Mesothelial cell of epicardium (in vitro differentiated cells): ENCODE measurements around the gene NEU4. TPM values are rescaled to one million over a fixed set of nuclear protein-coding genes. Genes with fewer than 3 reads are reported as not detected.

ENCODE experiments used
- DNase-seq, 2 experiments: peaks; one replicate each; pipeline ENCODE4 v3.0.0; 2021; ENCODE audit warnings: low spot score in 2 of 2; ENCODE audit not compliant: unreplicated experiment in 2 of 2
- H3K27ac Mint-ChIP-seq: 2 replicates; pipeline ENCODE4 v1.8.0; 2021; ENCODE audit warnings: mixed read lengths
- H3K27me3 Mint-ChIP-seq: 2 replicates; pipeline ENCODE4 v1.8.0; 2021; ENCODE audit warnings: low read depth, mixed read lengths
- H3K36me3 Mint-ChIP-seq: 2 replicates; pipeline ENCODE4 v1.8.0; 2021; ENCODE audit warnings: mixed read lengths
- H3K4me1 Mint-ChIP-seq: 2 replicates; pipeline ENCODE4 v1.8.0; 2021; ENCODE audit warnings: mixed read lengths
- H3K4me3 Mint-ChIP-seq: 2 replicates; pipeline ENCODE4 v1.8.0; 2021; ENCODE audit warnings: mild to moderate bottlenecking, moderate library complexity, mixed read lengths
- H3K9me3 Mint-ChIP-seq: 2 replicates; pipeline ENCODE4 v1.8.0; 2021; ENCODE audit warnings: mixed read lengths
- CTCF ChIP-seq: fragments of 200-600 bp; sonication (generic); IDR thresholded peaks from one replicate; pipeline ENCODE4 v1.5.0; 2021; ENCODE audit warnings: antibody characterized with exemption; ENCODE audit not compliant: unreplicated experiment
- total RNA-seq: library from RNA; stranded (reverse); gene quantifications from 3 replicates; pipeline ENCODE4 v1.2.1, GENCODE V29; 2021

The NEU4 gene
- total RNA-seq, 1 donor from 2014 or later, result 0.87 TPM

GRCh38 chr2:241769819-241770184, 39.2 kb upstream of the NEU4 start:
- no peak for TF ChIP-seq CTCF
- DNase-seq, result no peak
- Mint-ChIP-seq H3K27me3 (no peaks in the 10 kb centered on the region), H3K36me3 (no peaks in the 10 kb centered on the region), H3K9me3 (no peaks in the 10 kb centered on the region), H3K27ac (no peak overlapping the region), H3K4me3 (no peak overlapping the region), H3K4me1 (peaks cover 21% of the 10 kb centered on the region)

DNA sequence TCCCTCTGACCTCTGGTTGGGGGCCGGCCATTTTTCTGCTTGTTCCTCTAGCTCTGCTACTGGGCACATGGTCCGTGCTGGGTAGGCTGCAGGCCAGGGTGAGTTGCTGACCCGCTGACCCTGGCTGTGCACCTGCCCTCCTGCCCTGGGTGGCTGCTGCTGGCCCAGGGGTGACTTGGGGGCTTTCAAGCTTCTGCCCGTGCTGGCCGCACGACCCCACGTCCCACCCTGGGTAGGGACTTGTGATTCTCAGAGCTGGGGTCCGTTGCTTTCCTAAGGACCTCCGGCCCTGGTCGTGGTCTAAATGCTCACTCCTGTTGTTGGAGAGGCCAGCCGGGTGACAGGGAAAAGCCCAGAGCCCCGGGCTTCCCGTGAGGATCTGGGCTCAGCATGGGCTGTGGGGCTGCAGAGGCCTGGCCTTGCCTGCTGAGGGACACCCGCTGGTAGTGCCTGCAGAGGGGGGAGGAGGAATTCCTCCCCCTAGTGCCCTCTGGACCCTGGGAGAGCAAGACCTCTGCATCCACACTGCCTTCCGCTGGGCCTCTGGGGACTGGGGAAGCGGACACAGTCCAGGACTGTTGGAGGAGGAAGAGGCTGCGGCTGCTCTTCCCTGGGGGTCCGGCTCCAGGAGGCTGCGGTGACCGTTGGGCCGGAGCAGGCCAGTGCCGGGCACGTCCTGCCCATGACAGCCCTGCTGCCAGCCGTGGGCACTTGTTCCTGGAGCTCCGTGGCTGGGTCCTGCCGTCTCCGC, 38.6 kb upstream of the NEU4 start:
- no peak overlapping the region for H3K4me3 Mint-ChIP-seq
- H3K9me3 Mint-ChIP-seq, result no peaks in the 10 kb centered on the region
- H3K4me1 Mint-ChIP-seq, result peaks cover 25% of the 10 kb centered on the region
- no peaks in the 10 kb centered on the region for H3K36me3 Mint-ChIP-seq
- no peak for TF ChIP-seq CTCF
- DNase-seq, result no peak
- H3K27me3 Mint-ChIP-seq, result no peaks in the 10 kb centered on the region
- no peak overlapping the region for H3K27ac Mint-ChIP-seq

GRCh38 chr2:241770936-241771285, 38.1 kb upstream of the NEU4 start:
- H3K36me3 Mint-ChIP-seq, result no peaks in the 10 kb centered on the region
- no peak overlapping the region for H3K4me3 Mint-ChIP-seq
- TF ChIP-seq CTCF, result no peak
- peaks cover 26% of the 10 kb centered on the region for H3K4me1 Mint-ChIP-seq
- H3K27ac Mint-ChIP-seq, result no peak overlapping the region
- no peak for DNase-seq
- no peaks in the 10 kb centered on the region for H3K9me3 Mint-ChIP-seq
- no peaks in the 10 kb centered on the region for H3K27me3 Mint-ChIP-seq

DNA sequence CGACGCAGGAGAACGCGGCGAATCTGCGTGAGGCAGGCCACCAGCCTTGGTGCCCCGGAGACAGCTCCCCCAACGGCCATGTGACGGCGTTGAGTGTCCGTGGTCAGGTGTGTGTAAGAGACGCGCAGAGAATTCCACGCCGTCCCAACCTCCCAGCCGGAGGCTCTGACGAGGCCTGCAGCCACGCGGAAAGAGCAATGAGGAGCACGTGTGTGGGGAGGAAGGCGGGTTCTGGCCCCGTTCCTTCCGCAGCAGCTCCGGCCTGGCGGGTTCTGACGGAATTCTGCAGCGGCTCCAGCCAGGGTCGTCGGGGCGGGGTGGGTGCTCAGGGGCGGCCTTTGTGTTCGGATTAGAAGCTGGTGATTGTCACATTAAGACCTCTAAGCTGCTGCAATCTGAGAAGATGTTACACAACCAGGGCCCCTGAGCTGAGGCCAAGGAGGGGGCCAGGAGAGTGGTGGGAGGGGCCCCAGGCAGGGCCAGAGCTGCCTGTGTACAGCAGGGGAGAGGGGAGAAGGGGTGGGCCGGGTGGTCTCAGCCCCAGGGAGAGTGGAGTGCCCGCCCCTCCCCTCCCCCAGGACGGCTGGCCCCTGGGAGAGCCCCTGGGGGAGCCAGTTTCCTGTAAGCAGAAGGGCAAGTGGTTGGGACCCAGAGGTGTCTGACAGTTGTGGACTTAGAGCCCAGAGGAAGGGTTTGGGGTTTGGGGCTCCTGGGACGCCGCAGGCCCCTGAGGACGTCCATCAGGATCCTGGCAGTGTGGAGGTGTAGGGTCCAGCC, 37.5 kb upstream of the NEU4 start:
- TF ChIP-seq CTCF, result no peak
- DNase-seq, result no peak
- H3K9me3 Mint-ChIP-seq, result no peaks in the 10 kb centered on the region

GRCh38 chr2:241772063-241772499, 36.9 kb upstream of the NEU4 start:
- no peaks in the 10 kb centered on the region for H3K9me3 Mint-ChIP-seq
- no peak overlapping the region for H3K4me3 Mint-ChIP-seq
- no peak for TF ChIP-seq CTCF
- H3K27ac Mint-ChIP-seq, result peak overlapping the region; percentile 93
- H3K27me3 Mint-ChIP-seq, result no peaks in the 10 kb centered on the region
- DNase-seq, result no peak
- peaks cover 26% of the 10 kb centered on the region for H3K4me1 Mint-ChIP-seq
- no peaks in the 10 kb centered on the region for H3K36me3 Mint-ChIP-seq

More for the DNA sequence above, 37.5 kb upstream of the NEU4 start:
- Mint-ChIP-seq H3K4me3 (no peak overlapping the region), H3K4me1 (peaks cover 26% of the 10 kb centered on the region), H3K36me3 (no peaks in the 10 kb centered on the region), H3K27me3 (no peaks in the 10 kb centered on the region), H3K27ac (peak overlapping the region; percentile 93)
